H9 (cell line): ENCODE results near the gene JPT2. TPM values are rescaled to one million over a fixed set of nuclear protein-coding genes. Genes with fewer than 3 reads are reported as not detected.

Source experiments
- DNase-seq: peaks from one replicate; pipeline ENCODE4 v3.0.0-alpha.2; 2017
- H2AFZ ChIP-seq: one replicate; pipeline ENCODE4 v1.6.1; 2013; ENCODE audit warnings: mild to moderate bottlenecking, low read length, control low read depth, moderate library complexity
- H2AK5ac ChIP-seq: 2 replicates; pipeline ENCODE4 v1.6.1; 2013; ENCODE audit warnings: low read length, control low read depth, mixed read lengths; ENCODE audit not compliant: insufficient read length
- H2BK120ac ChIP-seq: one replicate; pipeline ENCODE4 v1.6.1; 2013; ENCODE audit warnings: low read depth, mild to moderate bottlenecking, low read length, control low read depth, inconsistent platforms; ENCODE audit not compliant: poor library complexity, severe bottlenecking
- H2BK12ac ChIP-seq: 2 replicates; pipeline ENCODE4 v1.6.1; 2013; ENCODE audit warnings: low read length, control low read depth, mixed read lengths, low read depth; ENCODE audit not compliant: insufficient read length
- H2BK15ac ChIP-seq: 2 replicates; pipeline ENCODE4 v1.6.1; 2013; ENCODE audit warnings: low read depth, low read length, control low read depth
- H2BK20ac ChIP-seq: one replicate; pipeline ENCODE4 v1.6.1; 2013; ENCODE audit warnings: low read depth, mild to moderate bottlenecking, low read length, control low read depth, inconsistent platforms; ENCODE audit not compliant: poor library complexity, severe bottlenecking
- H2BK5ac ChIP-seq: 2 replicates; pipeline ENCODE4 v1.6.1; 2013; ENCODE audit warnings: low read length, control low read depth, mixed read lengths; ENCODE audit not compliant: insufficient read length
- H3K14ac ChIP-seq: 2 replicates; pipeline ENCODE4 v1.6.1; 2013; ENCODE audit warnings: low read length, control low read depth; ENCODE audit not compliant: insufficient read depth
- H3K18ac ChIP-seq: 2 replicates; pipeline ENCODE4 v1.6.1; 2013; ENCODE audit warnings: low read depth, mild to moderate bottlenecking, mixed read lengths, low read length, control low read depth; ENCODE audit not compliant: insufficient read length
- H3K23ac ChIP-seq: 2 replicates; pipeline ENCODE4 v1.6.1; 2013; ENCODE audit warnings: low read length, control low read depth, mixed read lengths, low read depth; ENCODE audit not compliant: insufficient read length
- H3K23me2 ChIP-seq: 2 replicates; pipeline ENCODE4 v1.6.1; 2013; ENCODE audit warnings: low read depth, mild to moderate bottlenecking, mixed read lengths, low read length, control low read depth; ENCODE audit not compliant: insufficient read length, poor library complexity, severe bottlenecking
- H3K27ac ChIP-seq: 2 replicates; pipeline ENCODE4 v1.5.1; 2013; ENCODE audit warnings: low read length, control low read depth, mixed read lengths, low read depth; ENCODE audit not compliant: insufficient read length
- H3K27me3 ChIP-seq: 2 replicates; pipeline ENCODE4 v1.6.1; 2013; ENCODE audit warnings: low read length, control low read depth, inconsistent platforms; ENCODE audit not compliant: insufficient read depth
- H3K4ac ChIP-seq: 2 replicates; pipeline ENCODE4 v1.6.1; 2013; ENCODE audit warnings: low read depth, mild to moderate bottlenecking, control low read depth, inconsistent platforms, low read length, moderate library complexity
- H3K4me1 ChIP-seq: 2 replicates; pipeline ENCODE4 v1.6.1; 2013; ENCODE audit warnings: low read length, control low read depth, inconsistent platforms; ENCODE audit not compliant: insufficient read depth
- H3K4me2 ChIP-seq: 2 replicates; pipeline ENCODE4 v1.6.1; 2013; ENCODE audit warnings: low read length, control low read depth, mixed read lengths; ENCODE audit not compliant: insufficient read length, insufficient read depth
- H3K56ac ChIP-seq: 2 replicates; pipeline ENCODE4 v1.6.1; 2013; ENCODE audit warnings: low read depth, mild to moderate bottlenecking, mixed read lengths, low read length, control low read depth; ENCODE audit not compliant: insufficient read length
- H3K79me1 ChIP-seq: 2 replicates; pipeline ENCODE4 v1.6.1; 2013; ENCODE audit warnings: low read depth, mild to moderate bottlenecking, moderate library complexity, low read length, control low read depth, inconsistent platforms; ENCODE audit not compliant: insufficient read depth, poor library complexity, severe bottlenecking
- H3K79me2 ChIP-seq: 2 replicates; pipeline ENCODE4 v1.6.1; 2013; ENCODE audit warnings: low read length, control low read depth, inconsistent platforms; ENCODE audit not compliant: insufficient read depth
- H3K9ac ChIP-seq: 2 replicates; pipeline ENCODE4 v1.6.1; 2013; ENCODE audit warnings: low read length, control low read depth, mixed read lengths; ENCODE audit not compliant: insufficient read length; ENCODE audit errors: extremely low read depth
- H3K9me3 ChIP-seq: one replicate; pipeline ENCODE4 v1.6.1; 2013; ENCODE audit warnings: low read depth, low read length, inconsistent platforms; ENCODE audit not compliant: control insufficient read depth
- H3T11ph ChIP-seq: one replicate; pipeline ENCODE4 v1.6.1; 2013; ENCODE audit warnings: mild to moderate bottlenecking, low read length, control low read depth, inconsistent platforms
- H4K20me1 ChIP-seq: one replicate; pipeline ENCODE4 v1.6.1; 2013; ENCODE audit not compliant: control insufficient read depth, insufficient read length, insufficient read depth
- H4K5ac ChIP-seq: 2 replicates; pipeline ENCODE4 v1.6.1; 2013; ENCODE audit warnings: low read depth, mild to moderate bottlenecking, mixed read lengths, low read length, control low read depth; ENCODE audit not compliant: insufficient read length
- H4K8ac ChIP-seq: replicated peaks from 2 replicates; pipeline ENCODE4 v1.6.1; 2013; ENCODE audit warnings: low read length, control low read depth, mixed read lengths, low read depth; ENCODE audit not compliant: insufficient read length
- H4K91ac ChIP-seq: 2 replicates; pipeline ENCODE4 v1.6.1; 2013; ENCODE audit warnings: low read depth, mild to moderate bottlenecking, moderate library complexity, mixed read lengths, low read length, control low read depth; ENCODE audit not compliant: insufficient read length
- H3K27ac Mint-ChIP-seq, 3 experiments: 2 replicates in 2 of 3; 3 replicates in 1 of 3; pipeline ENCODE4 v1.8.0; 2020 to 2021; ENCODE audit warnings: mixed read lengths in 3 of 3, mild to moderate bottlenecking in 1 of 3, moderate library complexity in 1 of 3
- H3K27me3 Mint-ChIP-seq: 2 replicates; pipeline ENCODE4 v1.8.0; 2021; ENCODE audit warnings: low read depth, mild to moderate bottlenecking, moderate library complexity, mixed read lengths
- H3K36me3 Mint-ChIP-seq, 3 experiments: 2 replicates in 2 of 3; 3 replicates in 1 of 3; pipeline ENCODE4 v1.8.0; 2020 to 2021; ENCODE audit warnings: low read depth in 3 of 3, mixed read lengths in 3 of 3; ENCODE audit not compliant: insufficient read depth in 1 of 3
- H3K4me1 Mint-ChIP-seq, 2 experiments: 2 replicates each; pipeline ENCODE4 v1.8.0; 2020; ENCODE audit warnings: mixed read lengths in 2 of 2
- H3K4me3 Mint-ChIP-seq, 2 experiments: 2 replicates in 1 of 2; 3 replicates in 1 of 2; pipeline ENCODE4 v1.8.0; 2020 to 2021; ENCODE audit warnings: mild to moderate bottlenecking in 2 of 2, mixed read lengths in 2 of 2, moderate library complexity in 1 of 2
- H3K9me3 Mint-ChIP-seq, 2 experiments: 2 replicates in 1 of 2; 3 replicates in 1 of 2; pipeline ENCODE4 v1.8.0; 2020; ENCODE audit warnings: mild to moderate bottlenecking in 2 of 2, mixed read lengths in 2 of 2, moderate library complexity in 1 of 2
- WGBS: extraction: QIAGEN DNeasy Blood & Tissue Kit; methylation state at CpG from one replicate; pipeline ENCODE4 v1.1.7; 2013; ENCODE audit warnings: missing lambda C conversion rate, low lambda C conversion rate, mixed read lengths; ENCODE audit not compliant: insufficient read length; ENCODE audit errors: extremely low coverage; 5-methylcytosine and 5-hydroxymethylcytosine counted together
- total RNA-seq: library from RNA; stranded (reverse); gene quantifications from 2 replicates; pipeline ENCODE4 v1.2.1, GENCODE V29; 2021
- TF ChIP-seq, protein P1 (sequence below): fragments of 200-600 bp; sonication (generic); conservative IDR thresholded peaks from 3 replicates; pipeline ENCODE4 v1.8.0; 2021; ENCODE audit warnings: antibody characterized with exemption, mild to moderate bottlenecking

The JPT2 gene
- total RNA-seq, 1 experiment from 2014 or later: 206 TPM

DNA sequence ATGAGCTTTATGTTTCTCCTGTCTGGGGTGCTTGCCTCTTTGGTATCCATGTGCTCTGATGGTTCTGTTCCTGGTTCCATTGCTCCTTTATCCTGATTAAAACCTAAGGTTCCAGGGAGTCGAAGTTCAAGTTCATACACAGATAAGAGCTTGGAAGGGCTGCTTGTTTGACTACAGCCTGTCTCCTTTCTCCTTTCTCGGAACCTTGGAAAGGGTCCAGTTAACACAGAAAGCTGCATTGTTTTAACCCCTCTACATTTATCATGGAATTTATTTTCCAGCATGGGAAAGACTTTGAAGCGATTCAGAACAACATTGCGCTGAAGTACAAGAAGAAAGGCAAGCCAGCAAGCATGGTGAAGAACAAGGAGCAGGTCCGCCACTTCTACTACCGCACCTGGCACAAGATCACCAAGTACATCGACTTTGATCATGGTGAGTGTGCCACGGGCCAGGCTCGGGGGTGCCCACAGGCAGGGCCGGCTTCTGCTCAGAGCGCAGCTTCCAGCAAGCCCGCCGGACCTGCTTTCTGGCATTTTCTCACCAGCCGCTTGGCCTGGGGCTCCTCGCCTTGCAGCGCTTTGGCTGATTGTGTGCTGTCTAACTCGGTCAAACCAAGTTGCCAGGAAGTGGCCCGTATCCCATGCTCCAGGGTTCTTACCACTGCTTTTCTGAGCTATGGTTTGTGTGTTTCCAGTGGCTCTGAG is 46.0 kb upstream of the JPT2 start:
- Histone ChIP-seq H2BK20ac (no peak overlapping the region), H3K27me3 (no peaks in the 10 kb centered on the region), H2BK120ac (no peak overlapping the region), H3K27ac (no peak overlapping the region), H3K4ac (no peak overlapping the region), H3K14ac (no peak overlapping the region), H3K79me1 (peaks cover 7% of the 10 kb centered on the region), H4K5ac (no peak overlapping the region), H4K20me1 (peaks cover 2% of the 10 kb centered on the region), H2AFZ (no peak overlapping the region), H4K8ac (no peak overlapping the region), H2AK5ac (no peak overlapping the region), H3K9me3 (no peaks in the 10 kb centered on the region), H2BK15ac (no peak overlapping the region), H3K4me1 (no peaks in the 10 kb centered on the region), H3K79me2 (peaks cover 2% of the 10 kb centered on the region; the same call in 1 of the 2 replicates), H4K91ac (no peak overlapping the region), H2BK12ac (no peak overlapping the region), H3K9ac (no peak overlapping the region), H3K23ac (no peak overlapping the region), H3K56ac (no peak overlapping the region), H3T11ph (no peak overlapping the region), H3K18ac (no peak overlapping the region), H3K23me2 (no peaks in the 10 kb centered on the region), H3K4me2 (no peak overlapping the region), H2BK5ac (no peak overlapping the region)
- H3K36me3 Mint-ChIP-seq: peaks cover 22 to 59% (median 27%) of the 10 kb centered on the region in 3 experiments; a peak in 6 of 7 replicates
- no peak overlapping the region for H3K27ac Mint-ChIP-seq
- H3K27me3 Mint-ChIP-seq: no peaks in the 10 kb centered on the region
- no peaks in the 10 kb centered on the region for H3K4me1 Mint-ChIP-seq
- no peak overlapping the region for H3K4me3 Mint-ChIP-seq
- no CpG with 5 or more reads among the region's 18 CpGs for WGBS
- H3K9me3 Mint-ChIP-seq: no peaks in the 10 kb centered on the region
- TF ChIP-seq, protein P1, sequence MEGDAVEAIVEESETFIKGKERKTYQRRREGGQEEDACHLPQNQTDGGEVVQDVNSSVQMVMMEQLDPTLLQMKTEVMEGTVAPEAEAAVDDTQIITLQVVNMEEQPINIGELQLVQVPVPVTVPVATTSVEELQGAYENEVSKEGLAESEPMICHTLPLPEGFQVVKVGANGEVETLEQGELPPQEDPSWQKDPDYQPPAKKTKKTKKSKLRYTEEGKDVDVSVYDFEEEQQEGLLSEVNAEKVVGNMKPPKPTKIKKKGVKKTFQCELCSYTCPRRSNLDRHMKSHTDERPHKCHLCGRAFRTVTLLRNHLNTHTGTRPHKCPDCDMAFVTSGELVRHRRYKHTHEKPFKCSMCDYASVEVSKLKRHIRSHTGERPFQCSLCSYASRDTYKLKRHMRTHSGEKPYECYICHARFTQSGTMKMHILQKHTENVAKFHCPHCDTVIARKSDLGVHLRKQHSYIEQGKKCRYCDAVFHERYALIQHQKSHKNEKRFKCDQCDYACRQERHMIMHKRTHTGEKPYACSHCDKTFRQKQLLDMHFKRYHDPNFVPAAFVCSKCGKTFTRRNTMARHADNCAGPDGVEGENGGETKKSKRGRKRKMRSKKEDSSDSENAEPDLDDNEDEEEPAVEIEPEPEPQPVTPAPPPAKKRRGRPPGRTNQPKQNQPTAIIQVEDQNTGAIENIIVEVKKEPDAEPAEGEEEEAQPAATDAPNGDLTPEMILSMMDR: no peak
- no peak for DNase-seq
